SK-N-SH (cell line): ENCODE results near the gene PNLIPRP1.

Source experiments
- CHD2 ChIP-seq: fragments of 150-350 bp; IDR thresholded peaks from 2 replicates; pipeline ENCODE4 v1.6.1; 2018; ENCODE audit warnings: low read length; ENCODE audit not compliant: partially characterized antibody
- CTCF ChIP-seq: fragments of 200-600 bp; sonication (generic); IDR thresholded peaks from 2 replicates; pipeline ENCODE4 v1.6.1; 2017; ENCODE audit warnings: antibody characterized with exemption, mild to moderate bottlenecking, moderate library complexity
- EP300 ChIP-seq, 2 experiments: IDR thresholded peaks; 2 replicates each; pipeline versions ENCODE4 v1.4.0 to v1.6.1; 2012; ENCODE audit warnings: borderline replicate concordance in 1 of 2, low read depth in 1 of 2, low read length in 1 of 2
- EZH2phosphoT487 ChIP-seq: fragments of 200-600 bp; sonication (generic); IDR thresholded peaks from 2 replicates; pipeline ENCODE4 v1.6.1; 2017; ENCODE audit warnings: low read depth, mixed run types, mild to moderate bottlenecking, antibody characterized with exemption, moderate library complexity, borderline replicate concordance
- JUND ChIP-seq: IDR thresholded peaks from 2 replicates; pipeline ENCODE4 v1.4.0; 2012
- MAX ChIP-seq: IDR thresholded peaks from 2 replicates; pipeline ENCODE4 v1.4.0; 2012; ENCODE audit warnings: low read depth
- PBX3 ChIP-seq: IDR thresholded peaks from 2 replicates; pipeline ENCODE4; 2012
- REST ChIP-seq: IDR thresholded peaks from 2 replicates; pipeline ENCODE4 v1.6.1; 2012; ENCODE audit warnings: mild to moderate bottlenecking, low read depth, low read length, moderate library complexity
- RFX5 ChIP-seq: IDR thresholded peaks from 2 replicates; pipeline ENCODE4 v1.6.1; 2012; ENCODE audit warnings: mild to moderate bottlenecking, improper control_type of control experiment, low read length
- TCF12 ChIP-seq: IDR thresholded peaks from 2 replicates; pipeline ENCODE4 v1.4.0; 2012
- USF1 ChIP-seq: IDR thresholded peaks from 2 replicates; pipeline ENCODE4 v1.4.0; 2012; ENCODE audit warnings: low read depth, borderline replicate concordance
- USF2 ChIP-seq: fragments of 150-350 bp; IDR thresholded peaks from 2 replicates; pipeline ENCODE4 v1.6.1; 2017; ENCODE audit warnings: antibody characterized with exemption, low read length, low read depth, borderline replicate concordance
- YY1 ChIP-seq: IDR thresholded peaks from 2 replicates; pipeline ENCODE4 v1.4.0; 2012; ENCODE audit warnings: low read depth, mild to moderate bottlenecking

- TF ChIP-seq CTCF = no peak
- TF ChIP-seq PBX3 = no peak
- no peak for TF ChIP-seq TCF12
- no peak for TF ChIP-seq EZH2phosphoT487
- no peak for TF ChIP-seq REST
- no peak for TF ChIP-seq CHD2
- TF ChIP-seq USF2 = no peak
- TF ChIP-seq JUND = no peak
- TF ChIP-seq RFX5 = no peak
- TF ChIP-seq YY1 = no peak
- no peak for TF ChIP-seq MAX
- no peak for TF ChIP-seq EP300 (IDR thresholded peaks at IDR 0.05; ENCODE audit: borderline replicate concordance in 1 of 2, low read depth in 1 of 2, low read length in 1 of 2)
- TF ChIP-seq USF1 = no peak
Measured at GRCh38 chr10:116613471-116613870, 22.7 kb downstream of the PNLIPRP1 start.
